Central memory CD8-positive, alpha-beta T cell (primary cell): ENCODE data around the gene HOXB8.

Experiments used
- ATAC-seq: fragments of 150-1000 bp; cut with Tn5 transposase; replicated peaks from 2 replicates; pipeline ENCODE4 v1.10.0; 2022; ENCODE audit warnings: mild to moderate bottlenecking, moderate FRiP score, moderate number of reproducible peaks; ENCODE audit not compliant: poor library complexity, severe bottlenecking; ENCODE audit errors: extremely low read depth
- DNase-seq, 2 donors: peaks; one replicate each; pipeline ENCODE4 v3.0.0; 2021; ENCODE audit warnings: low spot score in 2 of 2
- H3K27ac Mint-ChIP-seq: one replicate; pipeline ENCODE4 v1.8.0; 2022; ENCODE audit warnings: low read depth, mild to moderate bottlenecking, moderate library complexity, mixed read lengths
- H3K27me3 Mint-ChIP-seq: one replicate; pipeline ENCODE4 v1.8.0; 2022; ENCODE audit warnings: mixed read lengths
- H3K36me3 Mint-ChIP-seq: one replicate; pipeline ENCODE4 v1.8.0; 2022; ENCODE audit warnings: mild to moderate bottlenecking, moderate library complexity, mixed read lengths; ENCODE audit not compliant: insufficient read depth
- H3K4me1 Mint-ChIP-seq: one replicate; pipeline ENCODE4 v1.8.0; 2022; ENCODE audit warnings: mixed read lengths
- H3K4me3 Mint-ChIP-seq: one replicate; pipeline ENCODE4 v1.8.0; 2022; ENCODE audit warnings: mild to moderate bottlenecking, moderate library complexity, mixed read lengths
- H3K9me3 Mint-ChIP-seq: one replicate; pipeline ENCODE4 v1.8.0; 2022; ENCODE audit warnings: mixed read lengths

HOXB8 gene

DNA sequence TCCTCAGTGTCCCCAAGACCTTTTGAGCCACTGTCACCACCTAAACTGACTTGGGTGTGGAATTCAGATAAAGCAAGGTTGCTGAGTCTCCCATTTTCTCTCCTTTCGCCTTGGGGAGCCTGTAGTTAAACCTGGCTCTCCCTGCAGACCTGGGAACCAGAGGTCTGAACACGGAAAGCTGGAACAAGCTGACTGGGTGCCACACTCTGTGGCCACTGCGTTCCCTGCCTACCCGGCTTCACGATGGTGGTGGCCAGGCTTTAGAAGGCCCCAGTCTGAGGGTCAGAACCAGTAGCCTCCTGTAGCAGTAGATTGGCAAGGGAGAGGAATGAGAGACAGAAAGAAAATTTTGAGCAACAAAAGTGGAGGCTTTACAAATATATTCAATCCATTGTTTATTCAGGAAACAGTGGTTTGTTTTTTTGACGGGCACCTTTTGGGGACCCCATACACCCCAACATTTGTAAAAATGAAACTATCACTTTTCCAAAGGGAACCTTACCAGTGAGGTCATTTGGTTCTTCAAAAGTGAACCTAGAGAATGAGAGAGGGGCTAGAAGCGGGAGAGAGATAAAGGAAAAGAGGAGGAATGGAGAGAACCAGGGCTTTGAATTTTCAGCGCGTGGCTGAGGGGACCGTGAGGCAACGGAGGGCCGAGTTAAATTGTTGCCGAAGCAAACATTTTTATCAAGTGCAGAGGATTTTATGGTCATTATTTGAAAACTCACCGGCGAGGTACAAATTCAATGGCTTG is 1.8 kb upstream of the HOXB8 start:
- peak overlapping the region; percentile 39 for H3K4me3 Mint-ChIP-seq
- DNase-seq, result no peak
- no peaks in the 10 kb centered on the region for H3K9me3 Mint-ChIP-seq
- H3K36me3 Mint-ChIP-seq, result peaks cover 32% of the 10 kb centered on the region
- H3K4me1 Mint-ChIP-seq, result peaks cover 52% of the 10 kb centered on the region
- peak overlapping the region; percentile 3 for H3K27ac Mint-ChIP-seq
- peaks cover 100% of the 10 kb centered on the region for H3K27me3 Mint-ChIP-seq
- no peak for ATAC-seq

DNA sequence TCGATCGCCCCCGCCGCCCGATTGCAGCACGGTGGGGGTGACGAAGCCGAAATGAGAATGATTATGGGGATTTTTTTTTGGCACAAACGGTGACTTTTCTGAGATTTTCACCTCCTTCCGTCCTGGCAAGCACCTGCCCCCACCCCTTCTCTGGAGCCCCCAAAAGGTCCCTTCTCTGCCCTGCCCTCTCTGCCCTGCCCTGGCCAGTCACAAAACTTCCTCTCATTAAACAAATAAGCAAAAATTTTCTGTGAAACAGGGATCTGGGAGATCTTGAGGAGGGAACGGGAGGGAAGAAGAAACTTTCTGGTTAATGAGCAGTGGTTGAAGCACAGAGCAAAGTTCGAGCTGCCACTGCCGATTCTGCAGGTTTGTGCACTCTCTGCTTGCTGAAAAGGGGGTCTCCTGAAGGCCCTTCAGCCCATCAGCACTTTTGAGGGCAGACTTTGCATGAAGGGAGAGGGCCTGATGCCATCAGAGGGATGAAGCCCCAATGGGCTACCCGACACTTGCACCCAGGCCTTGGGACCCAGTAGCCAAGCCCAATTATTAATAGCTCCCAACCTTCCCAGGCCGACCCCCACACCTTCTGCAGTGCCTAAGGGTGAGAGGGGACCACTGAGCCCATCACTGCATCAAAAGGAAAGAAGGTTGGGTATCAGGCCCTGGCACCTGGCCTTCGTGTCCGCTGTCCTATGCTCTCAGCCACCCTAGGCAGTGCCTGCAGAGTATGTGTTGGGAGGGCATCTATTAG is 1.0 kb upstream of the HOXB8 start:
- no peak for DNase-seq
- H3K27me3 Mint-ChIP-seq, result peaks cover 100% of the 10 kb centered on the region
- peaks cover 59% of the 10 kb centered on the region for H3K4me1 Mint-ChIP-seq
- ATAC-seq, result no peak
- no peaks in the 10 kb centered on the region for H3K9me3 Mint-ChIP-seq
- no peak overlapping the region for H3K4me3 Mint-ChIP-seq
- peak overlapping the region; percentile 3 for H3K27ac Mint-ChIP-seq
- peaks cover 32% of the 10 kb centered on the region for H3K36me3 Mint-ChIP-seq

DNA sequence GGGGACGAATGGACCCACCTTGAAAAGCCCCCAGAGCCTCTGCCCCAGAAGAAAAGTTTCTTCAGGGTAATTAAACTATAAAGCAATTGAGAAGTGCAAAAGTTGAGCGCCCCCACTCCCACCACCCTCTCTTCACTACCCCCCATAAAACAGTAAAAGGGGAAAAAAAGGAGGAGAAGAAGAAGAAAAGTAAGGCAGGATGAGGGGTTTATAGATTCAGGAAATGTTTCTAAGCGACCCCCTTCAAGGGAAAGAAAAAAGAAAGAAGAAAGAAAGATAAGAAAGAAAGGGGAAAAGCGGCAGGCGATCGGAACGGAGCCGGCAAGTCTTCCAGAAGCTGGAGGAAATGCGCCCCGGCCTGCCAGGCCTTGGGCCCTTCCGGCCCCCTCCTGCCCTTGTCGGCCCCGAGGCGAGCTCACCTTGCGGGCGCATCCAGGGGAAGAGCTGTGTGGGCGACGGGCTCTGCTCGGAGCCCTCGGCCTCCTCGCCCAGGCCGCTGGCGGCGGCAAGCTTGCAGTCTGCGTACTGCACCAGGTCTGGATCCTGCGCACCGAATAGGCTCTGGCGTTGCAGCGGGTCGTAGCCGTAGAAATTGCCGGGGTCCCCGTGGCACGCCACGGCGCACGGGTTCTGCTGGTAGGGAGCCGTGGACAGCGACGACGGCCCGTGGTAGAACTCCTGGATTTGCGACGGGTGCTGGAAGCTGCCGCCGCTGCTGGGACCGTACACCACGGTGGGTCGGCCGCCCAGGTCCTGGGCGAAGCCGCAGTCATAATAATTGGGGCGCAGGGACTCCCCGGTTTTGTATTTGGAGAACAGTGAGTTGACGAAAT is 1.0 kb downstream of the HOXB8 start:
- peaks cover 37% of the 10 kb centered on the region for H3K36me3 Mint-ChIP-seq
- peaks cover 86% of the 10 kb centered on the region for H3K27me3 Mint-ChIP-seq
- DNase-seq (no peak), ATAC-seq (no peak)
- peaks cover 65% of the 10 kb centered on the region for H3K4me1 Mint-ChIP-seq
- peak overlapping the region; percentile 93 for H3K4me3 Mint-ChIP-seq
- H3K27ac Mint-ChIP-seq, result no peak overlapping the region
- no peaks in the 10 kb centered on the region for H3K9me3 Mint-ChIP-seq

DNA sequence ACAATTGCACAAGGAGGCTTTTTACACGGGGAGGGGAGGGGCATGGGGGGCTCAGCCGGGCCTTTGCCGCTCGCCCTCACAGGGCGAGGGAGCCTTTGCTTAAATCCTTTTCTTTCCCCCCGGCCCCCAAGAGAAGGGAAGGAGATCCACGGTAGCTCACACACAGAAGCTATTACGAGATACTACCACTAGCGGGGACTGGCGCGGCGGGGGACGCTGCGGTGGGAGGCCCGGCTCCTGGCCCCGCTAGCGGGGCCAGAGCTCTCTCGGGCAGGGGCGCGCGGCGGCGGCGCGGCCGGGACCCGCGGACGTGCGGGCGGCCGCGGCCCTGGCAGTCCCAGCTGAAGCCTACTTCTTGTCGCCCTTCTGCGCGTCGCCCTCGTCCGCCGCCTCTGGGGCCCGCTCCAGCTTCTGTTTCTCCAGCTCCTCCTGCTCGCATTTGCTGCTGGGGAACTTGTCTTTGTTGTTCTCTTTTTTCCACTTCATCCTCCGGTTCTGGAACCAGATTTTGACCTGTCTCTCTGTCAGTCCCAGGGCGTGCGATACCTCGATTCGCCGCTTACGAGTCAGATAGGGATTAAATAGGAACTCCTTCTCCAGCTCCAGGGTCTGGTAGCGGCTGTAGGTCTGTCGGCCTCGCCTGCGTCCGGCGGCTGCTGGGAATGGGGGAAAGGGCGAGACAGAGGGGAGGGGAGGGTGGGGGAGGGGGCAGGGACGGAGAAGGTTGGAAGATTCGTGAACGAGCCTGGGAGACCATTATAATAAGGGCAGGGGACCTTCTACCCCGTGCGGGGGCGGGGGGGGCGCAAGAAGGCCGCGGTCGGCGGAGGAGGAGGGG is 2.0 kb downstream of the HOXB8 start:
- Mint-ChIP-seq H3K27ac (no peak overlapping the region), H3K4me1 (peaks cover 57% of the 10 kb centered on the region), H3K27me3 (peaks cover 84% of the 10 kb centered on the region), H3K36me3 (peaks cover 34% of the 10 kb centered on the region), H3K4me3 (peak overlapping the region; percentile 93), H3K9me3 (no peaks in the 10 kb centered on the region)
- ATAC-seq (peak; percentile 66), DNase-seq (no peak)

DNA sequence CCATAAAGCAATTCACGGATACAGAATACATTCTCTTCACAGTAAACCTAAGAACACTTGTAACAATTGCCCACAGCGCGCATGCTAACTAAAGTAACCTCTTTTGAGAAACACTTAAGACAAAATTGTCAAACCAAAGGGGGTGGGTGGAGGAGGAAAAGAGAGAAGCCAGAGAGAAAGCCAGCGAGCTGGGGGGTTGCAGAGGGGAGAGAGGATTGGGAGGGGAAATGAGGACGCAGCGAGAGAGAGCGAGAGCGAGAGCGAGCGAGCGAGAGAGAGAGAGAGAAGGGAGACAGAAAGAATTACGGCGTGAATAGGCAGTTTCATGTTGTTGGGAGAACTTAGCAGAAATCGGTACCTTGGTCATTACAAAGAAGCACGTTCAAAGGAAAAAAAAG is 2.6 kb downstream of the HOXB8 start:
- Mint-ChIP-seq H3K9me3 (no peaks in the 10 kb centered on the region), H3K4me3 (peak overlapping the region; percentile 93), H3K27me3 (peaks cover 84% of the 10 kb centered on the region), H3K27ac (no peak overlapping the region), H3K4me1 (peaks cover 55% of the 10 kb centered on the region), H3K36me3 (peaks cover 33% of the 10 kb centered on the region)
- DNase-seq, result no peak
- ATAC-seq, result no peak

DNA sequence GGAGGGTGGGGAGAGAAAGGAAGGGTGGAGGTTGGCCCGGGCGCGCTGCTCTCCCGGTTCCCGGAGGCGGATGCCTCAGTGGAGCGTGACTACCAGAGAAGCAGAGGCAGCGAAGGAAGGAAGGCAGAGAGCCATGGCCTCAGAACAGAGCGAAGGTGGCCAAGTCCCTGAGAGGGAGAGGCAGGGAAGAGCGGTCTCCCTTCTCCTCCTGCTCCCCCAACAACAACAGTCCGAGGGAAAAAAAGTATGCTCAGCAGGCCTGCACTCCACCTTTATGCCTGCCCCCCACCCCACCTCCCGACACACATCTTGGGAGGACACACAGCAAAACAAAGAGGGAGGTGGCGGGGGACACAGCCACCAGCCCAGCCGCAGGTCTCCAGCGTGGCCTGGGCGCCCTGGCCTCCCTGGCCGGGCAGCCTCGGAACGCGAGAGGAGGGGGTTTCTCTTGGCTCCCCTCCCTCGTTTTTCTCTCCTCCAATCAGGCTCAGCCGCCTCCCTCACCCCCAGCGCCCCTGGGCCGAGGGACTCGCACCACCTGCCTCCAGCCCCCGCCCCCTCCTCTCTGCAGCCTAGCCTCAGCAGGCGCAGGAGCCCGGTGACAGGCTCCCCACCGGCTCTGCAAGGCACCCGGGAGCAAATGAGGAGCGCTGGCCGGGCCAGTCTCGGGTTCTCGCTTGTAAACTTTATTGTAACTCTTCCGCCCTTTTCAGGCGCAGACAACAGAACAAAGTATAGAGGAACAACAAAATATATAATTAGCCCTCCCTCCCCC is 3.2 kb downstream of the HOXB8 start:
- H3K4me3 Mint-ChIP-seq, result peak overlapping the region; percentile 93
- DNase-seq (no peak), ATAC-seq (no peak)
- no peaks in the 10 kb centered on the region for H3K9me3 Mint-ChIP-seq
- peaks cover 84% of the 10 kb centered on the region for H3K27me3 Mint-ChIP-seq
- H3K27ac Mint-ChIP-seq, result peak overlapping the region; percentile 42
- peaks cover 29% of the 10 kb centered on the region for H3K36me3 Mint-ChIP-seq
- H3K4me1 Mint-ChIP-seq, result peaks cover 49% of the 10 kb centered on the region

DNA sequence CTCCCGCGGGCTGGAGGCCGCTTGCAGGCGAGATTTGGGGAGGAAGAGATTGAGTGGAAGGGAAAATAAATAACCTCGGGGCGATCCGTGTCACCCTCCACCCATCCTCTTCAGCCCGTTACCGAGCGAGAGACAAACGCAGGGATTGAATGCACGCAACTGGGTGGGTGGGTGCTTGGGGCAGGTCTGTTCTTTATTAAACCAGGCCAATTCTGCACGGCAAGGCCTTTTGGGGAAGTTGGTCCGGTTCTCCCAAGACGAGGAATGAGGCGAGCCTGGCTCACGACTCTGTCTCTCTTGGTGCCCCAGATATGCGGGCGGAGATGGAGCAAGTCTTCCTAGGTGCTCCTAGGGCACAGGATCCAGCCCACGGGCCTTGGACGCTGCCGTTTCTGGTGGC is 3.9 kb downstream of the HOXB8 start:
- Mint-ChIP-seq H3K27me3 (peaks cover 84% of the 10 kb centered on the region), H3K4me1 (peaks cover 46% of the 10 kb centered on the region), H3K27ac (peak overlapping the region; percentile 42), H3K9me3 (no peaks in the 10 kb centered on the region), H3K36me3 (peaks cover 25% of the 10 kb centered on the region), H3K4me3 (peak overlapping the region; percentile 93)
- DNase-seq, result no peak
- ATAC-seq, result no peak

DNA sequence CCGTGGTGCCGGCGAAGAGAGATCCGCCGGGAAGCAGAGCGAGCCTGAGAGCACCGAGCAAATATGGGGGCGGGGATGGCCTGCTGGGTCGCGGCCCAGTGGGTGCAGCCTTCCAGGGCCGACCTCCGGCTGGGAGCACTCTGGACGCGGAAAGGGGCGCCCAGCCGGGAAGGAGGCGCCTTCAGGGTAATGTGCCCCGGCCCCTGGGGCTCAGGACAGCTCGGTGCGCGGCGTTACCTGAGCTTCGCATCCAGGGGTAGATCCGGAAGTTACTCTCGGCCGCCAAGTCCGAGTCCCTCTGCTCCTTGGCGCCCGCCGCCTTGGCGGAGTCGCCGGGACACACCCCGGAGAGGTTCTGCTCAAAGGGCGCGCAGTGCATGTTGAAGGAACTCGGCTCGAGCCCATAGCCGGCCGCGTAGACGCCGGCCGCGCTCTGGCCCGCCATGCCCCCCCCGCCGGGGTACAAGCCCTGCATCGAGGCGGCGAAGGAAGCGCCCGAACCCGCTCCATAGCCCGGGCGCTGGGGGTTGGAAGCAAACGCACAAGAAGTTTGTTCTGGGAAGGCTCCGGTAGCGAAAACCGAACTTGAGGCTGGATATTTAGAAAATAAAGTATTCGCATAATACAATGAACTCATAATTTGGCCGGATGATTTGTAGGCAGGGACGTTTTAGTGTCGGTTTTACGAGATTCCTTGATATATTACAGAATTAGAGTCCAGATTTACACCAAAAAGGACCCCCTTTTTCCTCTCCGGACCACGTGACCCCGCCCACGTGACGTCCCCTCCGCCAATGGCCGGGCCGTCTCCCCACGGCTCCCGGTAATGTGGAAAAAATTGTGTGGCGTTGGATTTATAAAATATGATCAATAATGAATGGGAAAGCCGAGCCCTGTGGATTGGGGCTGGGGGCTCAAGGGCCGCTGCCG is 4.5 kb downstream of the HOXB8 start, which contains the start of gene HOXB7:
HOXB7 (minus strand) TSS at position 736 of the 930 bp plus-strand sequence; CDS start at position 637, 99 bp downstream.
- ATAC-seq (peak; percentile 3), DNase-seq (no peak)
- Mint-ChIP-seq H3K4me3 (peak within 1 kb of the TSS; percentile 93), H3K27ac (peak within 1 kb of the TSS; percentile 42), H3K36me3 (peaks cover 20% of the 10 kb centered on the region), H3K9me3 (no peaks in the 10 kb centered on the region), H3K27me3 (peaks cover 84% of the 10 kb centered on the region), H3K4me1 (peaks cover 46% of the 10 kb centered on the region)

DNA sequence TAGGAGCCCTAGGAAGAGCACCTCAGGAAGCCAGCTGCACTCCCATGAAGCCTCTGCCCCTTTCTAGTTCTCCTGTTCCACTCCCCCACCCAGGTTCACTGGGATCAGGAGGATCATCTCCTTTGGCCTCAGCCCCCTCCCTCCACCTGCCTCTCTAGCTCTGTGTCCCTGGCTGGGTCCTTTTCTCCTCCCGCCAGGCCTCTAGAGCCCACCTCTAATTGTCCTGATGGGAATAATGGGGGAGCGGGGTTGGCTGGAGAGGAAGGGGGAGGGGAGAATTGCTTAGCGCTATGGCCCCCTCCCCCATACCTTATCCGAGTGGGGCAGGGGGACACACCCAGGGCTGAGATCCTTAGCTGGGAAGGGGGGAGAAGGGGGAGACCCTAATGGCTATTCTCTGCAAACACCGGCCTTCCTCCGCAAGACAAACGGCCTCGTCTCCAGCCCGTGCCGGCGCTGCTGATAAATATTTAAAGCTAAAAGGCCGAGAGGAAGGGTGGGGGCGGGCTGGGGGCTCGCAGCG is 5.3 kb downstream of the HOXB8 start:
- Mint-ChIP-seq H3K27ac (no peak overlapping the region), H3K36me3 (peaks cover 14% of the 10 kb centered on the region), H3K4me3 (peak overlapping the region; percentile 93), H3K4me1 (peaks cover 43% of the 10 kb centered on the region), H3K9me3 (no peaks in the 10 kb centered on the region), H3K27me3 (peaks cover 84% of the 10 kb centered on the region)
- DNase-seq, result no peak
- ATAC-seq, result no peak

DNA sequence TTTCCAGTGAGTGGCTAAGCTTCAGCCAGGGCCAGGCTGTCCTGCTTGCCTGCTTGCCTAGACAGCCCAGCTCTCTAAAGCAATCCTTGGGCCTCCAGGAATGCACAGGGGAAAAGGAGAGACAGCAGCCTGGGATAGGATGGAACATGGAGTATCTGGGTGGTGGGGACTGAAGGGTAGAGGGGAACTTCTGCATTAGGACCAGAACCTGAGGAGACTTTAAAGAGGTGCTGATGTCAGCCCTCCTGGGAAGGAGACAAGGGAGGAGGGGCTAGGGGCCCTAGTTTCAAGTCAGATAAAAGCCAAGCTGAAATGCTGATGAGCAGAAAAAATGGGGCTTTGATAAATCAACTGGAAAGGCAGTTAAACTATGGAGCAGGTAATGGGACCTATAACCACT is 6.1 kb downstream of the HOXB8 start:
- Mint-ChIP-seq H3K27me3 (peaks cover 84% of the 10 kb centered on the region), H3K36me3 (peaks cover 12% of the 10 kb centered on the region)

More for the DNA sequence above, 6.1 kb downstream of the HOXB8 start:
- ATAC-seq (no peak), DNase-seq (no peak)
- Mint-ChIP-seq H3K9me3 (no peaks in the 10 kb centered on the region), H3K4me1 (peaks cover 36% of the 10 kb centered on the region), H3K4me3 (peak overlapping the region; percentile 93), H3K27ac (no peak overlapping the region)
